GM23338 (cell line): ENCODE measurements around the gene ADSS1.

Experiments
- CTCF ChIP-seq, 2 experiments: fragments of 200-600 bp in 1 of 2; sonication (generic) in 1 of 2; conservative IDR thresholded peaks; 2 replicates each; pipeline versions ENCODE4 v1.5.1 to v1.6.1; 2016 to 2017; ENCODE audit warnings: antibody characterized with exemption in 2 of 2, low read depth in 2 of 2, mild to moderate bottlenecking in 2 of 2, moderate library complexity in 1 of 2
- EZH2 ChIP-seq: fragments of 200-600 bp; sonication (generic); IDR thresholded peaks from one replicate; pipeline ENCODE4 v1.8.0; 2017; ENCODE audit warnings: antibody characterized with exemption, mild to moderate bottlenecking, low read depth; ENCODE audit not compliant: unreplicated experiment
- EZH2phosphoT487 ChIP-seq: fragments of 200-600 bp; sonication (generic); IDR thresholded peaks from one replicate; pipeline ENCODE4 v1.8.1; 2018; ENCODE audit warnings: antibody characterized with exemption; ENCODE audit not compliant: unreplicated experiment
- JUNB ChIP-seq: IDR thresholded peaks from one replicate; pipeline ENCODE4 v1.6.1; 2016; ENCODE audit warnings: antibody characterized with exemption; ENCODE audit not compliant: unreplicated experiment
- REST ChIP-seq: IDR thresholded peaks from one replicate; pipeline ENCODE4 v1.6.1; 2018; ENCODE audit warnings: antibody characterized with exemption; ENCODE audit not compliant: unreplicated experiment

GRCh38 chr14:104757238-104757585 lies 33.2 kb downstream of the ADSS1 start:
- no peak for TF ChIP-seq CTCF (conservative IDR thresholded peaks at IDR 0.05; ENCODE audit: low read depth in 2 of 2)
- TF ChIP-seq REST, result no peak
- TF ChIP-seq JUNB, result no peak
- no peak for TF ChIP-seq EZH2
- no peak for TF ChIP-seq EZH2phosphoT487
